MM.1S (cell line): ENCODE results near the gene ACAA1.

Source experiments
- EZH2 ChIP-seq: fragments of 300-600 bp; sonication (generic); optimal IDR thresholded peaks from 2 replicates; pipeline ENCODE3; 2017; ENCODE audit warnings: low read depth, mild to moderate bottlenecking, antibody characterized with exemption, low read length, mixed read lengths
- EZH2phosphoT487 ChIP-seq: fragments of 300-600 bp; sonication (generic); IDR thresholded peaks from 2 replicates; pipeline ENCODE4 v1.6.1; 2018; ENCODE audit warnings: antibody characterized with exemption, low read length
- TF ChIP-seq, protein P1 (sequence below): fragments of 300-600 bp; sonication (generic); IDR thresholded peaks from 2 replicates; pipeline ENCODE4 v1.5.1; 2016; ENCODE audit warnings: antibody characterized with exemption, low read length, mixed read lengths

- TF ChIP-seq, protein P1, sequence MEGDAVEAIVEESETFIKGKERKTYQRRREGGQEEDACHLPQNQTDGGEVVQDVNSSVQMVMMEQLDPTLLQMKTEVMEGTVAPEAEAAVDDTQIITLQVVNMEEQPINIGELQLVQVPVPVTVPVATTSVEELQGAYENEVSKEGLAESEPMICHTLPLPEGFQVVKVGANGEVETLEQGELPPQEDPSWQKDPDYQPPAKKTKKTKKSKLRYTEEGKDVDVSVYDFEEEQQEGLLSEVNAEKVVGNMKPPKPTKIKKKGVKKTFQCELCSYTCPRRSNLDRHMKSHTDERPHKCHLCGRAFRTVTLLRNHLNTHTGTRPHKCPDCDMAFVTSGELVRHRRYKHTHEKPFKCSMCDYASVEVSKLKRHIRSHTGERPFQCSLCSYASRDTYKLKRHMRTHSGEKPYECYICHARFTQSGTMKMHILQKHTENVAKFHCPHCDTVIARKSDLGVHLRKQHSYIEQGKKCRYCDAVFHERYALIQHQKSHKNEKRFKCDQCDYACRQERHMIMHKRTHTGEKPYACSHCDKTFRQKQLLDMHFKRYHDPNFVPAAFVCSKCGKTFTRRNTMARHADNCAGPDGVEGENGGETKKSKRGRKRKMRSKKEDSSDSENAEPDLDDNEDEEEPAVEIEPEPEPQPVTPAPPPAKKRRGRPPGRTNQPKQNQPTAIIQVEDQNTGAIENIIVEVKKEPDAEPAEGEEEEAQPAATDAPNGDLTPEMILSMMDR, result no peak
- TF ChIP-seq EZH2phosphoT487 (no peak), EZH2 (no peak)
Measured at GRCh38 chr3:38084334-38085310, 52.3 kb downstream of the ACAA1 start.
